GM18867 (cell line): ENCODE measurements around the gene ROBO1.
"Not testable (repeated sequence)": the region's sequence is repeated elsewhere in the genome, so short reads cannot be mapped to it uniquely, and the experiment has no call there.

ENCODE experiments used
- ATAC-seq: cut with Tn5 transposase; IDR thresholded peaks from one replicate; pipeline ENCODE4 v1.9.1; 2021; ENCODE audit warnings: mild to moderate bottlenecking, moderate library complexity; ENCODE audit not compliant: unreplicated experiment

The ROBO1 gene

GRCh38 chr3:78889348-78889747 lies 878.5 kb downstream of the ROBO1 start:
- no peak for ATAC-seq

GRCh38 chr3:78888635-78889034 lies 879.2 kb downstream of the ROBO1 start:
- ATAC-seq = no peak

- ATAC-seq = no peak
These were observed 880.2 kb downstream of the ROBO1 start for GRCh38 chr3:78887547-78888011.

DNA sequence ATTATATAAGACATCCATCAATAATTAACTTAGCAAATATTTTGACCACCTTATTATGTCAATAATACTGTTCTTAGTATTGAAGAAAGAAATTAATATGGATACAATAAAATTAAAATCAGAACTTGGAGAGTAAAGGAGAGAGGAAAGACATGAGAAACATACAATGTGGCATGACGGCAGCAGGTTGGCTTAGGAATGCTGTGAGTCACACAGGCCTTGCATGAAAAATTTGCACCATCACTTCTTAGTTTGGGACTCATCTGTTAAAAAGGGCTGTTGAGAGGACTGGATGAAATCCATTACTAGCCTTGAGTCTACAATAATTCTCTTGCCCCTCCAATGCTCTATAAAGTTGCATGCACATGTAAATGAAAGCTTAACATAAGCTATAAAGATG lies 880.8 kb downstream of the ROBO1 start:
- no peak for ATAC-seq

DNA sequence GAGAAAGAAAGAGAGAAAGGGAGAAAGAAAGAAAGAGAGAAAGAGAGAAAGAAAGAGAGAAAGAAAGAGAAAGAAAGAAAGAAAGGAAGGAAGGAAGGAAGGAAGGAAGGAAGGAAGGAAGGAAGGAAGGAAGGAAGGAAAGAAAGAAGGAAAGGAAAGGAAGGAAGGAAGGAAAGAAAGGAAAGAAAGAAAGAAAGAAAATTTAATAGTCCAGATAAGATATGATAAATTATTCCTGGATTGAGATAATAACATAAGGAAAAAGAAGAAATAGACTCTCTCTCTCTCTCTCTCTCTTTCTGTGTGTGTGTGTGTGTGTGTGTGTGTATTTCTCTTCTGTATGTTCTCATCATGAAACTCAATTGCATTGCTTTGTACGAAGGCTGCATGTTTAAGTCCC lies 883.2 kb downstream of the ROBO1 start:
- ATAC-seq = not testable (repeated sequence)

DNA sequence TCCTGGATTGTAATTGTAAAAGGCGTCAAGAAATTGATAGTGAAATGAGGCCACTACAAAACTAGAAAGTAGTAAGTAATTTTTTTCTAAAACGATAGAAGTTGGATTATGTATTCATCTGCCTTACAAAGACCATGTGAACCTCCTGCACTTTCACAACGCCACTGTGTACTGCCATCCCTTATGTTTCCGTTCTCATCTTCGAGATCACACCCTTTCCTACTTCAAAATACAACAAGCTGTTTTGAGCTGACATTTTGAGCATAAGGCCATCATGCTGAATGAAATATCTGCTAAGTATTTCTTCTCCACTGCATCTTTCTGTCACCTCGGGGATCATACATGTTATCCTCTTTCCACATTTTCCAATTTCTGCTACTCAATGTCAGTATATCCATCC lies 885.5 kb downstream of the ROBO1 start:
- ATAC-seq = no peak

DNA sequence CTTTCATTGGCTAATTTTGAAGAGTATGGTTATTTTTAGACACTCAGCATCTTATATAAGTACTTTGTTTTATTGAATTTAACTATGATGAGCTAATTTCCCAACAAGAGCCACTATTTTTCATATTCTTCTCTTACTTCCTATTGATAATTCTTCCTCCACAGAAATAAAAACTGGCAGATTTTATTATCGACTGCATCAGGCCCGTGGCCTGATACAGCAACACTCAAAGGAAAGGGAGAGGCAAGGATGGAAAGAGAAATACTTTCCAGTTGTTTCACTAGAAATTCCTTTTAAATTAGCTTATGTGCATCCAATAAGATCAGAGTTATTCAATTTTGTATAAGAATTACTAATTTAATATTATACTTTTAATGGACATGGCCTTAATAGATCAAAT lies 886.3 kb downstream of the ROBO1 start:
- ATAC-seq = no peak

GRCh38 chr3:78880603-78881461 lies 887.0 kb downstream of the ROBO1 start:
- no peak for ATAC-seq

DNA sequence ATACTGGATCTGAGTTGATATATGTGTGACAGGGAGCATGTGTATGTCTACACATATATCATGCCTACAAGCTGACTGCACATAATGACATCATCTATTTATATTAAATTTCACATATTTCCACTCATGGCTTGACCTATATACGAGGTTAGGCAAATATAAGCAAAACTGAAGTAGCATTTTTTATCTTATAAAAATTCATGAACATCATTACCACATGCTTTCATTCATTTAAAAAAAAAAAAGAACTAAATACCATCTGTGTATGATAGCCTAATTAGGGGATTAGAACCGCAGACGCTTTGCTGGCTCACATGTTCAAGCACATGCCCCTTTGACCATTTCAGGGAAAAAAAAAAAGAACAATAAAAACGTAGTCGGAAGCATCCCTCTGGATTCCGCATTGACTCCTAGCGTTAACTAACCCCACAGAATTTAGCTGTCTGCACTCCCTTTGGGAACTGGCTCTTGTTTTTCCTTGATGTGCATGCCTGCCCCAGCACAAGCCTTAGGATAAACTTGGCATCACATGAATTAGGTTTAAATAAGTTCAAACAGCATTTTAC lies 888.4 kb downstream of the ROBO1 start:
- no peak for ATAC-seq

DNA sequence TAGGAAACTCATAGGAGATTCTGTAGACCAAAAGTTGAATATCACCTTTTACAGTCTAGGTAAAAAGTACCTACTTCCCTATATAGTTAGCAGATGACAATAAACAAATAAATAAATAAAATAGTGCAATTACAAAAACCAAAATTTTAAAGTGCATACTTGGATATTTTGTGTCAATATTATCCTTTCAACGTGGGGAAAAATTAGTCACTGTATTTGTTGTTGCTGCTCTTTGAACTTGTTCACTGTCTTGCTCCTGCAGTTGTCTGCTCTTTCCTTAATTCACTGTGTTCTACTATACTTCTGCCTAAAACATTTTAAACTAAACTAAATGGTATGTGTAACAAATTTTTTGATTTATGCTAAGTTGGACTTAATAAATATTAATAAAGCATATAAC lies 889.0 kb downstream of the ROBO1 start:
- ATAC-seq = no peak

GRCh38 chr3:78878011-78878410 lies 889.8 kb downstream of the ROBO1 start:
- no peak for ATAC-seq

DNA sequence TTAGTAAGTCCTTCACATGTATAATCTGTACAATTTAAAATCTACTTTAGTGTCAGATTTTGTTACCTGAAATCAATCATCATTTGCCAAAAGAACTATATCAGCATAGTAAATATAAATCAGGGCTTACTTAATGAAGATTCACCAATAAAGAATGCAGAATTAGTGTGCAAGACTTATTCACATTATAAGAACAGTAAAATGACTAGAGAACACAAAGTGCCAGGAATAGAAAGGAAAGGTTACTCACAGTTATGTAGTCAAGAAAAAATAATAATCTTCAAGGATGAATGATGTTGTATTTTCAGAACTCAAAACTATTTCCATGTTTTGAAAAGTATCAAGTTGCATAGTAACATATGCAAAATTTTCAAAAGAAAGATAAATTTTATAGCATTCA lies 891.9 kb downstream of the ROBO1 start:
- no peak for ATAC-seq

GRCh38 chr3:78875436-78875835 lies 892.4 kb downstream of the ROBO1 start:
- ATAC-seq = no peak

DNA sequence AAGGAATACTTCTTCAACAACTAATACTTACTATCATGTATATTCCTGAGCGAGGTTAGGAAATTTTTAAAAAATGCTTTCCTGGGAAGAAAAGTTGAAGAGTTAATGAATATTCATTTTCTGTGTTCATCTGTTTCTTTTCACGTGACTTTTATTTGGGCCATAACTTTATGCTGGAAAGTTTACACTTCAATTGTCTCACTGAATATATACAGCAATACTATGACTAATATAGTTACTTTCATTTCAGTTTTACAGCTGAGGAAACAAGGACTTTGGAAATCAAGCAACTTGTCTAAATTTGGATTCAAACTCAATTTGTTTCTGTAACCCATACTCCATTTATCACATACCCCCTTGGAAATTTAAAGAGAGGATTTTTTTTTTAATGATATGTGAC lies 894.2 kb downstream of the ROBO1 start:
- no peak for ATAC-seq

DNA sequence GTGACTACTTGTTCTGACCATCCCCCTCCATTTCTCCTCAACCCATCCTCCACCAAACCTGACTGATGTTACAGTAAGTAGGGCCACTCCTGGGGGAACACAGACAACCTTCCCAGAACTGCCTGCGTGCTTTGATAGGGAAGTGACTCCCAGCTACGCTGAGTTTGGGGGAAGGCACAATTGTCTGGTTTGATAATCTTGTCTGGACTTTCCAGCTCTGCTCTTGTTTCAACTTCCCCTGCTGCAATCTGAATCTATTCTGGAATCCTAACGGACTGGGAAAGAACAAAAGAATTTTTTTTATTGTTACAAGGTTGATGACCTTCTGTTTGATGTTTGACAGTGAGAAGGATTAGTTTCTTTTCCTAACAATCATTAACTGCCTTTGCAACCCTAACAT lies 895.6 kb downstream of the ROBO1 start:
- ATAC-seq = no peak

- no peak for ATAC-seq
These were observed 896.8 kb downstream of the ROBO1 start for GRCh38 chr3:78871048-78871447.

- ATAC-seq = no peak
These were observed 897.3 kb downstream of the ROBO1 start for GRCh38 chr3:78870484-78870883.

DNA sequence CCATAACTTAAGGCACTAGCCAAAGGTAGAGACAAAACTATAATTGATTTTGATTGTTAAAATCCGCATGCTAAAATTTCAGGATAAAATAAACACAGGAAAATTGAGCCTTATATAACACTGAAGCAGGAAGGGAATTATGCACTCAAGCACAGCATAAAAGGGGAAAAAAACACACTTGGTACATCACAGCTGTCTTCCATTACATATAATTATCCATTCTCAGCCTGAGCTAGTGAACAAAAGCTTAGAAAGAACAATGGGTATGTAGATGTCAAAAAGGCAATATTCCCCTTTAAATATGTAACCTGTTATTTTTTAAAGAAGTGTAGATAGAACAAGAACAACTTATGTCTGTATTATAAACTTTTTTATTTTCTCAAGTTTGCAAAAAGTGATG lies 899.2 kb downstream of the ROBO1 start:
- no peak for ATAC-seq

GRCh38 chr3:78867409-78868372 lies 900.1 kb downstream of the ROBO1 start:
- no peak for ATAC-seq

GRCh38 chr3:78863306-78864203 lies 904.2 kb downstream of the ROBO1 start:
- ATAC-seq = no peak
